Hepatocyte (in vitro differentiated cells): Measurements from ENCODE around the gene NCLN.

Experiments used
- CTCF ChIP-seq: fragments of 200-600 bp; sonication (generic); IDR thresholded peaks from 2 replicates; pipeline ENCODE4 v1.5.1; 2016; ENCODE audit warnings: antibody characterized with exemption, mild to moderate bottlenecking; ENCODE audit not compliant: poor library complexity
- EZH2 ChIP-seq: fragments of 200-600 bp; sonication (generic); IDR thresholded peaks from 2 replicates; pipeline ENCODE4 v1.6.1; 2016; ENCODE audit warnings: antibody characterized with exemption, mild to moderate bottlenecking, borderline replicate concordance
- EZH2phosphoT487 ChIP-seq: fragments of 200-600 bp; sonication (generic); IDR thresholded peaks from one replicate; pipeline ENCODE4 v1.6.1; 2018; ENCODE audit warnings: antibody characterized with exemption, mild to moderate bottlenecking, low read depth, moderate library complexity; ENCODE audit not compliant: unreplicated experiment, severe bottlenecking

DNA sequence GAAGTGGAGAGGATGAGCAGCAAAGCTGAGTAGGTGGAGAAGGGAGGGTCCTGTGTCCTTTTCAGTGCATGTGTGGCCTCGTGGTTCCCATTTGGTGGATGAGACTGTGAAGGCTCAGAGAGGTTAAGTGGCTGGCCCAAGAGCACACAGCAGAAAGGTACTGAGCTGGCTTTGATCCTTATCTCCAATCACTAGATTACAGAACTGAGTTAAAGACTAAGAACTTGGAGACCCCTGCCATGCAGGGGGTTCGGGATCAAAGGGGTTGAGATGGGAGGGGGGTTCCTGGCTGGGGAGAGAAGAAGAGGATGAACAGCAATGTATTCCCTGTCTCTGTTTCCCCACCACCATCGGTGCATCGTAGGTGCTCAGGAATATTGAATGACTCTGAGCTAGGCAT lies 50.5 kb downstream of the NCLN start:
- TF ChIP-seq CTCF: no peak
- no peak for TF ChIP-seq EZH2
- no peak for TF ChIP-seq EZH2phosphoT487
